CD4-positive, alpha-beta T cell treated with Interleukin-17A for 4 hours (primary cell): ENCODE measurements around the gene DAPK1.

ENCODE experiments used
- DNase-seq: peaks from one replicate; pipeline ENCODE4 v3.0.0-alpha.2; 2020; ENCODE audit warnings: mixed read lengths

The DAPK1 gene

DNA sequence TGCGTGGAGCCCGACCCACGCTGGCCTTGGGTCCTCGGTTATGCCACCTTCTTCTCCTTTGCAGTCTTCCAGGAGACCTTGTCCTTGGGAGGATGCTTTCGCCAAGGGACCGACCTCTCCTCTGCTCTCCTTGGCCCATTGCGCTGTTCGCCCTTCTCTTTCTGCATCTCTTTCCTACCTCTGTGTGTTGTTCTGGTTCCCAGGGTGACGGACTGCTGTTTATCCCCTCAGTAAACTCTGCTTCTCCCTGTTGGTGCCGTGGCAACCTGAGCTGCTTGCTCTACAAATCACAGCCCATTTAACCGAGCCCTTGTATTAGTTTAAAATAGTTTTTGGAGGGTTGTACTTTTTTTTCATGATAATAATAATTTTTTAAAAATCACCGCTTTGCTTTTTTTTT, 97.9 kb downstream of the DAPK1 start:
- DNase-seq: no peak

DNA sequence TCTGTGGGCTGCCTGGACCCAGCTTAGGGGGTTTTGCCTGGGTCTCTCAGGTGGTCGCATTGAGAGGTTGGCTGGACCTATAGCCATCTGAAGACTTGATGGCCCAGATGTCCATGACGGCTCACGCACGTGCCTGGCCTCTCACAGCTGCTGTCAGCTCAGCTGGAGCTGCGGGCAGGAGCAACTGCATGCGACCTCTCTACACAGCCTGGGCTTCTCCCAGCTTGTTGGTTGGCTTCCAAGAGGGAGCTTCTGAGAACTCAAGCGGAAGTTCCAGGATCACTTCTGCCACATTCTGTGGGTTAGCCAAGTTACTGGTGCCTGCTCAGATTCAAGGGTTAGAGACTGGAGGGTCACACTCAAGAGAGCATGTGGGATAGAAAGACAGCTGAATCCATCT, 99.2 kb downstream of the DAPK1 start:
- no peak for DNase-seq

DNA sequence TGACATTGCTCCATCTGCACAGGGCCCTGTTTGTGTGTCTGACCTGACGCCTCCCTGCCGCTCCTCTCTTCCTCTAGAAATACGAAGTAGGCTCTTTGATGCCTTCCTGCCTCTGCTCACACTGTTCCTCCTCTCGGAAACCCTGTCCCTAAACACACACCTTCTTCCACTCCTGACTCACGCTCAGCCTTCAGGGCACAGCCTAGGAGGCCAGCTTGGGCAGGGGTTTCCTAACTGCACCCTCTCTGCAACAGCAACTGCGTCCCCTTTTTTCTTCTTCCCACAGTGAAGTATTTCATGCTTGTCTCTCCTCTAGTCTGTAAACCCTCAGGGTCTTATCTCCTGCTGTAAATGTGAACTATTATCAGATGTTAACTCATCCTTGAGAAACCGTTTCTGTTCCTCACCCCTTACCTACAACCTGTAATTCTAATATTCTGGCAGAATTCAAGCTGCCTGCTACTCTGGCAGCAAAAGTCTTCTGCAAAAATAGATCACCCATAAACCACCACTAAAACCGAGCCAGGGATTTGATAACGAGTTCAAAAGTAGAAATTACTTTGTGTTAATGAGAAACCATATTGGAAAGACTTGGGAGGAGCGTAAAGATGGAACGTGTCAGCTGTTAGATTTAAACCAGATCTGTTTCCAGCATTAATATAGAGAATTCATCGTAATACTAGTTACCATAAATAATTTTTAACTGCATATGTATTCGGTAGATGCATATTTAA, 100.2 kb downstream of the DAPK1 start:
- no peak for DNase-seq

DNA sequence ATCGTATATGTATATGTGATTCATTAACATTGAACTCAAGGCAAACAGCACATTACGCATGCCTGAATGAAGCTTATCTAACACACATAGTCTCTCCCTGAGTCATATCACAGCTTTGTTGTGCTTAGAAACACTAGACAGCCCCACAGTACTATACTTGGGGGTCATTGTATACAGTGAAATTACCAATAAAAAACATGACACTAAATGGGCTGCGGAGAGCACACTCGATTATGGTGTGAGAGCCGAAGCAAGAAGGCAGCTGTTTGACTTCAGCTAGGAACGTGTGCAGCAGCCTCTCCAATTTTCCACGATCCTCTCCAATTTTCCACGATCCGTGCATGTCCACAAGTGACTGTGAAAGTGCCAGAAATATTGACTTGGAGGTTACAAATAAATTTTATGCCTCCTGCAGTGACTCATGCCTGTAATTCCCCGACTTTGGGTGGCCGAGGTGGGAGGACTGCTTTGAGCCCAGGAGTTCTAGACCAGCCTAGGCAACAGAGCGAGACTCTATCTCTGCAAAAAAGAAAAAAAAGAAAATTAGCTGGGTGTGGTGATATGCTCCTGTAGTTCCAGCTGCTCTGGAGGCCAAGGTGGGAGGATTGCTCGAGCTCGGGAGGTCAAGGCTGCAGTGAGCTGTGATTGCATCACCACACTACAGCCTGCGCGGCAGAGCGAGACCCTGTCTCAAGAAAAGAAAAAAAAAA, 102.4 kb downstream of the DAPK1 start:
- no peak for DNase-seq

DNA sequence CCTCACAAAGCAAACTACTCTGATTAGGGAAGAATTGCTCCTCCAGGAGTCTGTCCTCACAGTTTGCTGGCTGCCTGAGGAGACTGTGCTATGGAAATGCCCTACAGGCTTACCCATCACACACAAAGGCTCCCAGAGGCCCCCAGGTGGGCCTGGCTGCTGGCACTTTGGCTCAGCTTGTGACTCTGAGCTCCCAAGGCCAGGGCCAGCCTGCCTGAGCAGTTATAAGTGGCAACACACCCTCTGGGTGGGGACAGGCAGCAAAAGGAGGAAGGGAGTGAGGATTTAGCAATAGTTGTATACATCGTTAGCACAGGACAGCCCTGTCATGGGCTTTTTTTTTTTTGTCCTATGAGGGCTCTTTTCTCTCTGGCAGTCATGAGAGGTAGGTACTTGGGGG, 103.5 kb downstream of the DAPK1 start:
- DNase-seq: no peak

DNA sequence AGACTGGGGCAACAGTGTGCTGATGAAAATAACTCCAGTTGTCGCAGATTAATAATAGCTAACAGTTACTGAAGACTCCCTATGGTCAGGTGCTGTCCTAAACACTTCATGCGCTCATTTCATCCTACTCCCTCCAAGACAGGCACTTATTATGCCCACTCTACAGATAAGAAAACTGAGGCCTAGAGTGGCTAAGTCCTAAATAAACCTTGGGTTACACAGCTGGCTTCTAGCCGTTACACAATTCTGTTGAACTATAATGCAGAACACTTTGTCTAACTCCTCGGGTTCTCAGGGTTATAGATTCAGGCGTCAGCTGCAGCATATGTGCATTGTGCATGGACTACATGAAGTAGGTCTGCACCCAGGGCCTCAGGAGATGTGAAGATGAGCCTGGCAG, 103.9 kb downstream of the DAPK1 start:
- no peak for DNase-seq

DNA sequence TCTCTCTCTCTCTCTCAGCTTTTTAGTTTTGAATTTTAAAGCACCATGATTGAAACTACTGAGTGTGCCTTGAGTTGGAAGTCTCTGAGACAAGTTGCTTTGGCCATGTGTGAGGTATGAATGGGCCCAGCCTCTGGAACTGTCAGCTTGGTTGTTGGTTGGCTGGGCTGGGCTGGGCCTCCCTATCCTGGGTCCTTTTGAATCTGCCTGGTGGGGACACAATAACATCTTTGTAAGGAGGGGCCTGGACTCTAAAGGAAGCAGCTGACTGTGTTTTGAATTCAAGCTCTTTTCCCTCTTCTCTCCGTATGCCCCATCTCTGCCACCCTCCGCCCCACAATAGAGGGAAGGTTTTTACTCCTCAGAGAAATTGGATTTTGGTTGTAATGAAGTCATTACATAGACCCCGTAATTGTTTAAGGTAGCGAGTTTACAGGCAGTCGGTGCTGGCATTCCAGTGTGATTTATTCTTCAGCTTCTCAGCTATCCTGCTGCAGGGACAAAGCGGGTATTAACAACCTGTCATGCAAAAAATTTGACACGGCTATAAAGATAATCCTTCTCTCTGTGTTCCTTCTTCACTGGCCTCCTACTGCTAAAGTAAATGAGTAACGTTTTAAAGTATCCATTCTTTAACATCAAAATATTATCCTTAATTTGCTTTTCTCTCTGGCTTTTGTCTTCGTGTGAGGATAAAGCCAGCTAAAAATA, 105.4 kb downstream of the DAPK1 start:
- DNase-seq: no peak

DNA sequence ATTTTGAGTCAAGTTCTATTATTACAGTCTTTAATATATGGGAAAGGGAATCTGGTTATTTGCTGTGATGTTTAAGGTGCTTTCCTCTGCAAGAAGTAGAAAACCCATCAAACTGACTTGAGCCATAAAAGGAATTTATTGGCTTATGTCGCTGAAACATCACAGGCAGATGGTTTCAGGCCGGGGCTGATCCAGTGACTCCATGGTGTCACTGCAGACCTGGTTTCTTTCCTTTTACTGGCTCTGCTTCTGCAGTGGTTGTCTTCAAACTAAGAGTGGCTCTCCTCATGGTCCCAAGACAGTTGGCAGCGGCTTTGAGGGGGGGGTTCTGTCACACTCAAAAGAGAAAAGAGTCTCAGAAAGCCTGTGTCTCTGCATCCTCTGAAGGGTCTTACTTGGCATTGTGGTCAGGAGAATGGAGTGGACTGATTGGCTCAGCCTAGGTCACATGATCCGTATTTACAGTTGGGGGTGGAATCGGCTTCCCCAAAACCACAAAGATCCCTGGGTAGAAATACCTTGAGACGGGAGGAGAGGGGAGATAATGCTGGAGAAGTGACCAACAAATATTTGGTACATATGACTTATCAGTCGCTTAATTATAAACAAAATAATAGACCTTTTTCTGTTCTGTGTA, 106.3 kb downstream of the DAPK1 start:
- DNase-seq: no peak

DNA sequence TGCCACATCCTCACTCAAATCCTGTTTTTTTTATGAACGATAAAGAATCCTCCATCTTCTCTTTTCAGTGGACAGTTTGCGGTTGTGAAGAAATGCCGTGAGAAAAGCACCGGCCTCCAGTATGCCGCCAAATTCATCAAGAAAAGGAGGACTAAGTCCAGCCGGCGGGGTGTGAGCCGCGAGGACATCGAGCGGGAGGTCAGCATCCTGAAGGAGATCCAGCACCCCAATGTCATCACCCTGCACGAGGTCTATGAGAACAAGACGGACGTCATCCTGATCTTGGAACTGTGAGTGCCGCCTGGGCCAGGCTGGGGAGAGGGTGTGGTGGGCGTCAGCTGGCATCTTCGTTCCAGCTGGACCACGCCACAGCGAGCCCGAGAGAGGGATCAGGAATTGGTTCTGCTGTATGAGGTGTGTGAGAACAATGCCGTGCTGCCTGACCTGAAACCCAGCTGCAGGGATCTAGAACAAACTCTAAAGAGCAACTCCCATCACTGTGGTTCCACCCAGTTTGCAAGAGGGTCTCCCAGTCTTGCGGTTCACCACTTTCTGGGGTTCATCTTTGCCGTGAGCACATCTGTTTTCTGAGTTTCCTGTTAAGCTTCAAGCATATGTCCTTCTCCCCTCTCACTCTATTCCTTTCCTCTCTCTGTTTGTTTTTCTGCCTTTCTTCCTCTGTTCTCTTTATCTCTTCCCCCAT, 107.4 kb downstream of the DAPK1 start:
- no peak for DNase-seq

DNA sequence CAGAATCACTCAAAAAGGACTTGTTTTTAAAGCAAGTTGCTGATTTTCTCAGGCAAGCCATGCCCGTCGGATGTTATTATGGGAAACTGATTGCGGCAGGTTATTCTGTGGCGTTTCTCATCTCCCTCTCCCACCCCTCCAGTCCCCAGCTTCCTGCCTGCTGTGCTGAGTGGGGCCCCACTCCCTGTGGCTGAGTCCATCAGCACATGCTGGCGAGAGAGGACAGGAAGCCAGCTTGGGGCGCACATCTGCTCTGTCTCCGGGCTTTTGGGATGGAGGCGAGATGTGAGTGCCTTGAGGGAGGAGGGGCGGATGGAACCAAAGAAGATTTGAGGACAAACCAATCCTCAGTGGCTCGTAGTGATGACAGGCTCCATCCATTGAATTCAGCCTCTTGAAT, 108.0 kb downstream of the DAPK1 start:
- no peak for DNase-seq

DNA sequence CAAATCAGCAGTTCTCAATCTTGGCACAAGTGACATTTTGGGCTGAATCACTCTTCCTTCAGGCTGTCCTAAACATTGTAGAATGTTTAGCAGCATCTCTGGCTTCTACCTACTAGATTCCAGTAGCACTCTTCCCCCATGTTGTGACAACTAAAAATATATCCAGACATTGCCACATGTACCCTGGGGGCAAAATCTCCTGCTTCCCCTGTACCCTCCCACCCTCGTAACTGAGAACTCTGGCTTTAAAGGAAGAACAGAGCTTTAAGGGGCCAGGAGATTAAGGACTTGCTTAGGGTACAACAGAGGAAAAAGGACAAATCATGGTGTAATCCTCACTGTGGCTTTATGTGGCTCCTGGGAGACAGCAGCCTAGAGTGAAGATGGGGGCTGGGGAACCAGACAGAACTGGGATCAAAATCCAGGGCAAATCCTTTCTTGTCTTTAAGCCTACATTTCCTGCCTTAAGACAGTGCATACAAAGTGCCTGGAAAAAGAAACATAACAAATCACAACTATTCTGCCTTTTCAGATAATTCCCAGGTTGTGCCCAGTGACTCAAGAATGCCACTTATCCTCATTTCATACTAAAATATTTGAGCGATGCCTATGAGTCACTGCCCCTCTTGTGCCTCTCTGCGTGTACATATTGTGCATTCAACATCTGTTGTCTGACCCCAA, 109.3 kb downstream of the DAPK1 start:
- DNase-seq: no peak

DNA sequence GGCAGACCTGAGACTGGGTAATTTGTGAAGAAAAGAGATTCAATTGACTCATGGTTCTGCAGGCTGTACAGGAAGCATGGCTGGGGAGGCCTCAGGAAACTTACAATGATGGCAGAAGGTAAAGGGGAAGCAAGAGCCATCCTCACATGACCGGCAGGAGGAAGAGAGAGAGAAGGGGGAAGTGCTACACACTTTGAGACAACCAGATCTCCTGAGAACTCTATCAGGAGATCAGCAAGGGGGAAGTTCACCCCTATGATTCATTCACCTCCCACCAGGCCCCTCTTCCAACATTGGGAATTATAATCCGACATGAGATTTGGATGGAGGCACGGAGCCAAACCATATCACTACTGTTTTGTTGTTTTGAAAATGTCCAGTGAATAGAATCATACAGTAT, 110.2 kb downstream of the DAPK1 start:
- no peak for DNase-seq

DNA sequence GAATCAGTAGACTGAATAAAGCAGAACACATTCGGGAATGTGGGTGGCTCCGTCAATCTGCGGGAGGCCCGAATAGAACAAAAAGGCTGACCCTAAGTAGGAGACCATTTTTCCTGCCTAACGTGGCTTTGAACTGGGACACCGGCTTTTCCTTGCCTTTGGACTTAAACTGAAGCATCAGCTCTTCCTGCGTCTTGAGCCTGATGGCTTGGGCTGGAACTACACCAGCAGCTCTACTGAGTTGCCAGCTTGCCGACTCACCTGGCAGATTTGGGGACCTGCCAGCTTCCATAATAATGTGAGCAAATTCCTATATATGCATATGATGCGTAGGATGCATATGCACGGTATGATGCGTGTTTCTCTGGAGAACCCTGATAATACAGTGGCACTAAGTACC, 111.3 kb downstream of the DAPK1 start:
- DNase-seq: no peak

DNA sequence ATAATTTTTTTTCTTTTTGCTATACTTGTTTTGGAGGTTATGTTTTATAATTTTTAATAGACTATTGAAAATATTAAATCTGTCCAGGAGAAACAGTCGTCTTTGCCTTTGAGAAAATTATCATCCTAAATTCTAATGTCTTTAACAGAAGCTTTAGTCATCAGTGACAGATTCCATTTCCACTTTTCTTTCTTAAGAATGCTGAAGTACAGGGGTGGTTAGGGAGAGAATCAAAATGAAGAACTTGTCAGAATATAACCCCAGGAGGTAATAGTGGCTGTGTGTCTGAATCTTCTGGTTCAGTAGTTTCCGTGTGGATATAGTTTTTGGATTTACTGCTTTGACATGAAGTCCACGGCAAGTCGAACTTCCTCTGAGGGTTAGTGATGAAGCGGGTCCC, 111.8 kb downstream of the DAPK1 start:
- DNase-seq: no peak

DNA sequence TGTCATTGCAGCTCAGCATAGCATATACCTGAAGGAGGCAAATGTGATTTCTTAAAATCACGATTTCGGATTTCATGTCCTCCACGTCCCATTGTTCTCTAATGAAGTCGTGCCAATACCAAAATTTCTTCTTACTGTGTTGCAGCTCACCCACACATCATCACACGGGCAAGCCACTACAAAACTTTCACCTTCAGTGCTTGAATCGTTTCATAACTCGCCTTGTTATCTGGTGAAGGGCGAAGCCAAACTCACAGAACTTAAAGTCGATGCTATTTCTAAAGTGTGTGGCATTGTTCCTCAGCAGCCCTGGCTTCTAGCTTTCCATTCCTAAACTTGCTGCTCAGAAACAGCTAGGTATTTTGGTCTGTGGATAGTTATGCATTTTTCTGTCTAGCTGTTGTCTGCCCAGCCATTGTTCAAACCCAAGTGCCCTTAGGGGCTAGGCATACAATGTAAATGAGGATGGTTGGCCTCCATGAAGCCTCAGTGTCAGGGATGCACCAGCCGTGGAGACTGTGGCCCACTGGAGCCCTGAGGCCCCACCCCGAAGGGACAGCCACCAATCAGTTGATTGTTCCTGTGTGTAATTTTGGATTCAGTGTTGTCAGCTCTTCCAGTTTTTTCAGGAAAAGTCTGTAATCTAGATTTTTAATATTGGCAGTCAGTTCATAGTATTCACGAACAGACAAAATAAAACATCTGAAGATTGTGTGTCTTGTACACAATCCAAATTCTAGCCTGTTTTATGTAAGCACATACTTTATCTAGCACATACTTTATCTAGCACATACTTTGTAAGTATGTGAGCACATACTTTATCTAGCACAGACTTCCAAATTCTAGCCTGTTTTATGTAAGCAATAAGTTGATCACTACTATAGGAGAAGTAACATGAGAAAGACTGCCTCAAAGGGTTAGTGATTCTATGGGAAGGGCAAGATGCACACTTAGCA, 112.8 kb downstream of the DAPK1 start:
- DNase-seq: no peak

DNA sequence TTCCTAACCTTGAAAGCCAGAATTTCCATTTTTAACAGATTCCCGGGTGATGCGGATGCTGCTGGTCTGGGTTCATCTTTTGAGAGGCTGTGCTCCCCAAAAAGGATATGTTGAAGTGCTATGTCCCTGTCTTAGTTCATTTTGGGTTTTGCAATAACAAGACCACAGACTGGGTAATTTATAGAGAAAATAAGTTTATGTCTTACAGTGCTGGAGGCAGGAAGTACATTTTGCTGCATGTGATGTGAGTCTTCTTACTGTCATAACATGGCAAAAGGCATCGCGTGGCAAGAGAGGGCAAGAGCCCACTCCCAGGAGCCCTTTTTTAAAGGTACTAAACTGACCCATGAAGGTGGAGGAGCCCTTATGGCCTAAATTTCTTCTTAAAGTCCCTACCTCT, 114.1 kb downstream of the DAPK1 start:
- DNase-seq: no peak

DNA sequence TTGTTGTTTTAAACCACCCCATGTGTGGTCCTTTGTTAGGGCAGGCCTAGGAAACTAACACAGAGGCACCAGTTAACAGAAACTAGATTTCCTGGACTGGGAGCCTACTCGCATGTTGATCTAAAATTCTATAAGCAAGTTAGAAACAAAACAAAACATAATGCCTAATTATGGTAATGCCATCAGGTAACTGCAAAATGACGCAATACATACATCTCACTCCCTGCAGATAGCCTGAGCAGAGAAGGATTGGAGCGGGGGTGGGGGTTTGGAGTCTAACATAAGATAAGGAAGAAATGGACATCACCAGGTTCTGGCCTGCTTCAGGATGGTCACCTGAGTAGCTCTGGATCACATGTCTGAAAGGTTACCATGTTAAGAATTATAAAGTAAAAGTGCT, 114.9 kb downstream of the DAPK1 start:
- DNase-seq: no peak

DNA sequence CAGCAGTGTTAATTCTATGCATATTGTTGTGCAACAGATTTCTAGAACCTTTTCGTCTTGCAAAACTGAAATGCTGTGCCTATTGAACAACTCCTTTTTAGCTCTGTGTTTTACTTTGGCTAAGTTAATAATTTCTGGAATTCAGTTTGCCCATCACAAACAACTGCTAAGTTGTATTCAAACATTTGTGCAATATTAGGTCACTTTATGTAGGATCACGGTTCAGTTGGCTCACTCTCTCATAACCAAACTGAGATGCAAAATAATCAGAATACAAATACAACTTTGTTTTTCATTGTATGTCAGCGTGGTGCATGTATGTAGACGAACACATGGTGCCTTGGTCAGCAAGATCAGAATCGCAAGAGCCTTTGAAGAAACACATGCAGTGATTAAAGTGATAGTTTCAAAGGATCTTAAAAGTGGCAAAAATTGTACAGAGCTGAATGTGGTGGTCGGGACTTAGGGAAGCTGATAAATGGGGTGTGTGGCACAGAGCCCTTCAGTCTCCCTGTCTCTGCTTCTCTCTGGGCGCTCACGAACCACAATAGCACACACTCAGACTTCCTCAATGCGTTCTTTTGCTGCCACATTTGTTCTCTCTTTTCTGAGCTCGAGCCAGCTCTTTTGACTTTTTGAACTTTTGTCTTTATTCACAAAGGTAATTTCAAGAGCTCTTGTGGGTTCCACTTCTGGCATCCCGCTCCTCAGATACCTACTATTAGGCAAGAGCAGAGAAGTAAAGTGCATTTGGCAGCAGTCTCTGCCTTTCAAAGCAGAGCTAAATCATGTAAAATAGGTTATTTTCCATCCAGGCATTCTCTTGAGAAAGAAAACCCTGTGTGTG, 115.8 kb downstream of the DAPK1 start:
- DNase-seq: no peak

DNA sequence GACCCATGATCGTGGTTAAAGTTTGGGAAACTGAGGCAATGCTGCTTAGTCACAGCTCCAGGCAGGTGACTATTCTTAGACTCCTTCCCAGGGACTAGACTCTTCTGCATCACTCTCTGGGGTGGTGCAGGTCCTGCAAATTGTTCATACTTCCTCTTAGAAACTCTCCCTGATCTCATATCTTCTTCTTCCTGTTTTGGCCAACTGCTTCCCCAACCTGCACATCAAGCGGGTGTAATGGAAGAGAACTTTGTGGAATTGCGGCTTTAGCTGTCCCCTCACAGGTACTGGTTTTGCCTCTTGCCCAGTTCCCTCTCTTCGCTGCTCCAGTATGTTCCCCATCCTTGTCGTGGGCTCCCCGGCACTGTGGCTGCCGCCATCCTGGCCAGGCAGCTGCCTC, 116.7 kb downstream of the DAPK1 start:
- no peak for DNase-seq

DNA sequence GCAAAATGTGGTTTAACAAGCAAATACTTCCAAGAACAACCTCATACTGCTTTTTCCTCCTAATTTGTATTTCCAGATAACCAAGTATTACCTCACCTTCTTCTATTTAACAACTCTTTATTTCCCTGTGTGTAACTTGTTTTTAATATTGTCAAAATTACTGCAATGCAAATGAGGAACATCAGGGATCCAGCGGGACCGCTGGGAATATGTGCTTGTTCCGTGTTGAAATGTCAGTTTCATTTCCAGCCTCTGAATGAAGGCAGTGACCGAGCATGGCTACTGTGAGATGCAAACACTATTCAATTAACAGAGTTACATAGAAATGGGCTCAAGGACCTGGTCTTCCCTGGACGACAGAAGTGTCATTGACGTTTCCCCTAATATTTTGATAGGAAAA, 117.5 kb downstream of the DAPK1 start:
- no peak for DNase-seq
